OCI-LY7 (cell line): ENCODE data around the gene ACOT8. TPM values are rescaled to one million over a fixed set of nuclear protein-coding genes. Genes with fewer than 3 reads are reported as not detected.
"Not testable (repeated sequence)": the region's sequence is repeated elsewhere in the genome, so short reads cannot be mapped to it uniquely, and the experiment has no call there.

ENCODE experiments used
- BruUV-seq: library from RNA; stranded (reverse); fragments of 400-500 nt; replicated peaks from 2 replicates; lab custom pipeline; 2021; lab: Mats Ljungman, UMichigan
- CTCF ChIA-PET: fragments of 300-600 bp; sonication (Branson Sonifier 250); formaldehyde crosslinking; loops from one replicate; lab custom pipeline; 2022; ENCODE audit warnings: antibody characterized with exemption; ENCODE audit not compliant: unreplicated experiment; lab: Charles Lee
- POLR2A ChIA-PET: fragments of 300-600 bp; sonication (Branson Sonifier 250); formaldehyde crosslinking; loops from one replicate; lab custom pipeline; 2022; ENCODE audit warnings: antibody characterized with exemption; lab: Charles Lee
- DNase-seq: peaks from one replicate; pipeline ENCODE4 v3.0.0-alpha.2; 2015; ENCODE audit warnings: low spot score
- H2AFZ ChIP-seq: fragments of 200-600 bp; sonication (generic), shearing (Covaris generic); 2 replicates; pipeline ENCODE4 v1.6.1; 2014; ENCODE audit warnings: mild to moderate bottlenecking, antibody characterized with exemption, low read length, moderate library complexity
- H3K27ac ChIP-seq: fragments of 200-600 bp; sonication (generic); 2 replicates; pipeline ENCODE4 v1.5.1; 2014; ENCODE audit warnings: mixed run types, low read depth, mild to moderate bottlenecking, moderate library complexity, low read length, inconsistent platforms; ENCODE audit not compliant: poor library complexity, severe bottlenecking
- H3K36me3 ChIP-seq: fragments of 200-600 bp; sonication (generic); 2 replicates; pipeline ENCODE4 v1.6.1; 2014; ENCODE audit warnings: mild to moderate bottlenecking, antibody characterized with exemption, low read length, moderate library complexity, mixed read lengths; ENCODE audit not compliant: insufficient read depth
- H3K4me1 ChIP-seq: fragments of 200-600 bp; sonication (generic); 2 replicates; pipeline ENCODE4 v1.5.1; 2014; ENCODE audit warnings: mild to moderate bottlenecking, low read length; ENCODE audit not compliant: insufficient read depth, poor library complexity, severe bottlenecking
- H3K4me2 ChIP-seq: fragments of 200-600 bp; sonication (generic); 2 replicates; pipeline ENCODE4 v1.6.1; 2014; ENCODE audit warnings: mild to moderate bottlenecking, low read length
- H3K4me3 ChIP-seq: fragments of 200-600 bp; sonication (generic); 2 replicates; pipeline ENCODE4 v1.5.1; 2014; ENCODE audit warnings: mild to moderate bottlenecking, low read depth, low read length; ENCODE audit not compliant: poor library complexity, severe bottlenecking
- H3K79me2 ChIP-seq: fragments of 200-600 bp; sonication (generic); 2 replicates; pipeline ENCODE4 v1.6.1; 2016; ENCODE audit warnings: low read depth, mild to moderate bottlenecking, low read length, moderate library complexity, mixed read lengths; ENCODE audit not compliant: insufficient read depth
- H3K9me2 ChIP-seq: fragments of 200-600 bp; sonication (generic); 2 replicates; pipeline ENCODE4 v1.6.1; 2016; ENCODE audit warnings: mild to moderate bottlenecking, low read length, mixed read lengths; ENCODE audit not compliant: insufficient read depth
- H3K9me3 ChIP-seq: fragments of 200-600 bp; sonication (generic); 2 replicates; pipeline ENCODE4 v1.6.1; 2014; ENCODE audit warnings: mild to moderate bottlenecking, mixed run types, low read length, mixed read lengths
- H4K20me1 ChIP-seq: fragments of 200-600 bp; sonication (generic); 2 replicates; pipeline ENCODE4 v1.6.1; 2014; ENCODE audit warnings: mild to moderate bottlenecking, antibody characterized with exemption, low read length, moderate library complexity, mixed read lengths; ENCODE audit not compliant: insufficient read depth
- EZH2phosphoT487 ChIP-seq: fragments of 200-600 bp; sonication (generic); IDR thresholded peaks from 2 replicates; pipeline ENCODE4 v1.6.1; 2018; ENCODE audit warnings: low read depth, borderline replicate concordance, mild to moderate bottlenecking, mixed run types, antibody characterized with exemption, low read length, moderate library complexity, mixed read lengths
- intact Hi-C: fragments of 100-400 bp; cut with micrococcal nuclease; formaldehyde crosslinking; loops from one replicate; pipeline ENCODE4 v1.10.0; 2022; ENCODE audit not compliant: unreplicated experiment
- total RNA-seq, 2 experiments: library from RNA; depleted of rRNA in 1 of 2; stranded (reverse); fragments of >200 nt in 1 of 2; shearing (Covaris generic) in 1 of 2; gene quantifications; 2 replicates each; pipeline ENCODE4 v1.2.3, GENCODE V29; 2014 to 2022
- TF ChIP-seq, protein P1 (sequence below): fragments of 200-600 bp; sonication (generic); conservative IDR thresholded peaks from 2 replicates; pipeline ENCODE4 v1.5.1; 2014; ENCODE audit warnings: mild to moderate bottlenecking, antibody characterized with exemption, low read length, moderate library complexity, mixed read lengths

The ACOT8 gene
- total RNA-seq, 2 experiments from 2014 or later: 28.2 to 37.1 TPM

DNA sequence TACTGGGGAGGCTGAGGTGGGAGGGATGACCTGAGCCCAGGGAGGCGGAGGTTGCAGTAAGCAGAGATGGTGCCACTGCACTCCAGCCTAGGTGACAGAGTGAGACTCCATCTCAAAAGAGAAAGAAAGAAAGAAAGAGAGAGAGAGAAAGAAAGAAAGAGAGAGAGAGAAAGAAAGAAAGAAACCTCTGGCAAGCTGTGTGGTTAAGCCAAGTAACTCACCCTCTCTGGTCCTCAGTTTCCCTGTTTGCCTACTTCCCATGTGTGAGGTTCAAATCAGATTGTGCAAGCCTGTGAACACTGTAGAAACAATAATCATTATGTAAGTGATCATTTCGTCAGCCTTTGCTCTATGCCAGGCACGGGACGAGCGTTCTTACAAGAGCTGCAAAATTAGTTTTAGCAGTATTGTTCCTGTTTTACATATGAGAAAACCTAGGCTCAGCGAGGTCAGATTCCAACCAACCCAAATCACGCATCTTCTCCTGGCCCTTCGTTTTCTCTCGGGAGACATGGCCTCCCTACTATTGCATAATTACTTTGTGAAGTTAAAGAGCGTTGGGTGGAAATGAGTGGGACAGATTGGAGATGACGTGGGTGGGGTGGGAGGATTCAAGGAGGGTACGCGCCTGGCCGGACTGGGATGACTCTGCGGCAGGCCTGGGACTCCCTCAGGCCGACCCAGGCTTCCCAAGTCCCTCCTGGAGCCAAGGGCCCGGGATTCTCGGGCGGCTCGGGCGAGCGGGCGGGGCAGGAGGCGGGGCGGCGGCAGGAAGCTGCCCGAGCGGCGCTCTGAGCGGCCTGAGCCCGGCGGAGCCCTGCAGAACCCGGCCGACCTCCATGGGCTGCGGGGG, 23.9 kb downstream of the ACOT8 start, which contains the start of gene SNX21:
TSS of gene SNX21 (plus strand) at position 770 of the 853 bp plus-strand sequence. CDS start 121 bp downstream, outside the sequence.
- Histone ChIP-seq H2AFZ (peak within 1 kb of the TSS; percentile 60), H3K4me1 (peaks cover 7% of the 10 kb centered on the region), H3K9me2 (no peaks in the 10 kb centered on the region), H3K27ac (no peak within 1 kb of the TSS), H4K20me1 (no peaks in the 10 kb centered on the region), H3K4me3 (peak within 1 kb of the TSS; percentile 60), H3K9me3 (no peaks in the 10 kb centered on the region), H3K36me3 (no peaks in the 10 kb centered on the region), H3K79me2 (no peaks in the 10 kb centered on the region), H3K4me2 (peak within 1 kb of the TSS; percentile 72)
- BruUV-seq: no TSS peak
- ChIA-PET CTCF (no interaction called here), POLR2A (interaction anchor here (0.9 to 2.1 kb wide), 3 partner anchors 9 to 11 kb away, joined by 4 to 8 read pairs (median 4); no protein-coding TSS in a partner anchor)
- TF ChIP-seq, protein P1, sequence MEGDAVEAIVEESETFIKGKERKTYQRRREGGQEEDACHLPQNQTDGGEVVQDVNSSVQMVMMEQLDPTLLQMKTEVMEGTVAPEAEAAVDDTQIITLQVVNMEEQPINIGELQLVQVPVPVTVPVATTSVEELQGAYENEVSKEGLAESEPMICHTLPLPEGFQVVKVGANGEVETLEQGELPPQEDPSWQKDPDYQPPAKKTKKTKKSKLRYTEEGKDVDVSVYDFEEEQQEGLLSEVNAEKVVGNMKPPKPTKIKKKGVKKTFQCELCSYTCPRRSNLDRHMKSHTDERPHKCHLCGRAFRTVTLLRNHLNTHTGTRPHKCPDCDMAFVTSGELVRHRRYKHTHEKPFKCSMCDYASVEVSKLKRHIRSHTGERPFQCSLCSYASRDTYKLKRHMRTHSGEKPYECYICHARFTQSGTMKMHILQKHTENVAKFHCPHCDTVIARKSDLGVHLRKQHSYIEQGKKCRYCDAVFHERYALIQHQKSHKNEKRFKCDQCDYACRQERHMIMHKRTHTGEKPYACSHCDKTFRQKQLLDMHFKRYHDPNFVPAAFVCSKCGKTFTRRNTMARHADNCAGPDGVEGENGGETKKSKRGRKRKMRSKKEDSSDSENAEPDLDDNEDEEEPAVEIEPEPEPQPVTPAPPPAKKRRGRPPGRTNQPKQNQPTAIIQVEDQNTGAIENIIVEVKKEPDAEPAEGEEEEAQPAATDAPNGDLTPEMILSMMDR: no peak
- TF ChIP-seq EZH2phosphoT487: no peak
- DNase-seq: no peak
- intact Hi-C loops: no loop called here

GRCh38 chr20:45832619-45833018, 24.6 kb downstream of the ACOT8 start:
- no peaks in the 10 kb centered on the region for H3K36me3 ChIP-seq
- no peak overlapping the region for H2AFZ ChIP-seq
- no peak for DNase-seq
- no peaks in the 10 kb centered on the region for H3K9me2 ChIP-seq
- no peak overlapping the region for H3K4me3 ChIP-seq
- no peaks in the 10 kb centered on the region for H3K9me3 ChIP-seq
- intact Hi-C loops: no loop called here
- H3K4me2 ChIP-seq: no peak overlapping the region
- BruUV-seq: no TSS peak
- peaks cover 7% of the 10 kb centered on the region for H3K4me1 ChIP-seq
- POLR2A ChIA-PET: interaction anchor here (0.9 to 2.1 kb wide), 3 partner anchors 10 to 12 kb away, joined by 4 to 8 read pairs (median 4); no protein-coding TSS in a partner anchor
- CTCF ChIA-PET: no interaction called here
- no peaks in the 10 kb centered on the region for H4K20me1 ChIP-seq
- H3K27ac ChIP-seq: no peak overlapping the region
- no peaks in the 10 kb centered on the region for H3K79me2 ChIP-seq
- TF ChIP-seq, protein P1: no peak
- TF ChIP-seq EZH2phosphoT487: no peak

DNA sequence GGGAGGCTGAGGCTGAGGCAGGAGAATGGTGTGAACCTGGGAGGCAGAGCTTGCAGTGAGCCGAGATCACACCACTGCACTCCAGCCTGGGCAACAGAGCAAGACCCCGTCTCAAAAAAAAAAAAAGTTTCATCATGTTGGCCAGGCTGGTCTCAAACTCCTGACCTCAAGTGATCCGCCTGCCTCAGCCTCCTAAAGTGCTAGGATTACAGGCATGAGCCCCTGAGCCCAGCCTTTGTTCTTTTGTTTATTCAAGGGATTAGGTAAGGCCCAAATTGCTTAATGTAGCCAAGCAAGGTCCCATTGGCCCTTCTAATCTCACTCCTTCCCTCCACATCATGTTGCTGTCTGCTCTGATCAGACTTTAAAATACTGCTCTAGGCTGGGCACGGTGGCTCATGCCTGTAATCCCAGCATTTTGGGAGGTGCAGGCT, 27.5 kb downstream of the ACOT8 start:
- H3K9me2 ChIP-seq, H4K20me1 ChIP-seq, intact Hi-C loops, H3K36me3 ChIP-seq, CTCF ChIA-PET, BruUV-seq, H3K4me2 ChIP-seq, H3K79me2 ChIP-seq, H2AFZ ChIP-seq, H3K4me1 ChIP-seq, H3K9me3 ChIP-seq, DNase-seq, H3K4me3 ChIP-seq, H3K27ac ChIP-seq: not testable (repeated sequence)
- POLR2A ChIA-PET: interaction anchor here (1.4 kb wide), 1 partner anchor 27 kb away, joined by 6 read pairs; no protein-coding TSS in a partner anchor
